GM23338 (cell line): ENCODE results near the gene CLEC2D. TPM values are rescaled to one million over a fixed set of nuclear protein-coding genes. Genes with fewer than 3 reads are reported as not detected.

Source experiments
- ATAC-seq: fragments of 200-7000 bp; cut with Tn5 transposase; 3 replicates; pipeline ENCODE4 v1.9.1; 2020
- DNase-seq: peaks from one replicate; pipeline ENCODE4 v3.0.0-alpha.2; 2015; ENCODE audit warnings: low spot score
- H2AFZ ChIP-seq: fragments of 200-600 bp; sonication (generic); 2 replicates; pipeline ENCODE4 v1.8.0; 2016; ENCODE audit warnings: antibody characterized with exemption, mild to moderate bottlenecking, moderate library complexity
- H3F3A ChIP-seq: fragments of 200-600 bp; sonication (generic); replicated peaks from 2 replicates; pipeline ENCODE4 v1.8.0; 2017; ENCODE audit warnings: antibody characterized with exemption, mixed run types, low read depth
- H3K27ac ChIP-seq: fragments of 200-600 bp; sonication (generic); 2 replicates; pipeline ENCODE4 v1.6.1; 2016; ENCODE audit warnings: low read depth
- H3K27me3 ChIP-seq: fragments of 200-600 bp; sonication (generic); 2 replicates; pipeline ENCODE4 v1.8.0; 2016; ENCODE audit warnings: mild to moderate bottlenecking, mixed run types, moderate library complexity; ENCODE audit not compliant: insufficient read depth
- H3K36me3 ChIP-seq: fragments of 200-600 bp; sonication (generic); 2 replicates; pipeline ENCODE4 v1.8.0; 2016; ENCODE audit warnings: mild to moderate bottlenecking; ENCODE audit not compliant: insufficient read depth
- H3K4me1 ChIP-seq: fragments of 200-600 bp; sonication (generic); 2 replicates; pipeline ENCODE4 v1.8.0; 2016; ENCODE audit warnings: mild to moderate bottlenecking, moderate library complexity; ENCODE audit not compliant: insufficient read depth
- H3K4me2 ChIP-seq: fragments of 200-600 bp; sonication (generic); 2 replicates; pipeline ENCODE4 v1.7.1; 2017; ENCODE audit warnings: mixed run types
- H3K4me3 ChIP-seq: fragments of 200-600 bp; sonication (generic); 2 replicates; pipeline ENCODE4 v1.6.1; 2016; ENCODE audit warnings: mixed run types
- H3K79me2 ChIP-seq: fragments of 200-600 bp; sonication (generic); replicated peaks from 2 replicates; pipeline ENCODE4 v1.8.0; 2017; ENCODE audit warnings: mild to moderate bottlenecking; ENCODE audit not compliant: insufficient read depth
- H3K9me2 ChIP-seq: fragments of 200-600 bp; sonication (generic); 2 replicates; pipeline ENCODE4 v1.8.0; 2017; ENCODE audit not compliant: insufficient read depth
- H4K20me1 ChIP-seq: fragments of 200-600 bp; sonication (generic); replicated peaks from 2 replicates; pipeline ENCODE4 v1.8.0; 2017; ENCODE audit warnings: mild to moderate bottlenecking; ENCODE audit not compliant: insufficient read depth
- H3K27ac Mint-ChIP-seq: 2 replicates; pipeline ENCODE4 v1.8.0; 2020; ENCODE audit warnings: inconsistent platforms, mild to moderate bottlenecking, moderate library complexity, mixed read lengths
- H3K27me3 Mint-ChIP-seq: 3 replicates; pipeline ENCODE4 v1.8.0; 2022; ENCODE audit warnings: low read depth, mild to moderate bottlenecking, moderate library complexity, mixed read lengths, inconsistent platforms; ENCODE audit not compliant: insufficient read depth, poor library complexity
- H3K36me3 Mint-ChIP-seq: 3 replicates; pipeline ENCODE4 v1.8.0; 2021; ENCODE audit warnings: low read depth, mild to moderate bottlenecking, inconsistent platforms, moderate library complexity, mixed read lengths
- H3K4me1 Mint-ChIP-seq: 3 replicates; pipeline ENCODE4 v1.8.0; 2020; ENCODE audit warnings: mild to moderate bottlenecking, inconsistent platforms, mixed read lengths
- H3K4me3 Mint-ChIP-seq: 3 replicates; pipeline ENCODE4 v1.8.0; 2021; ENCODE audit warnings: moderate library complexity, mild to moderate bottlenecking, inconsistent platforms, mixed read lengths
- H3K9me3 Mint-ChIP-seq: 3 replicates; pipeline ENCODE4 v1.8.0; 2020; ENCODE audit warnings: moderate library complexity, mild to moderate bottlenecking, inconsistent platforms, mixed read lengths
- CREB1 ChIP-seq: fragments of 250-450 bp; sonication (Bioruptor Pico); IDR thresholded peaks from 2 replicates; pipeline ENCODE4 v1.5.0; 2020; ENCODE audit warnings: low read depth, mild to moderate bottlenecking, moderate library complexity
- EZH2 ChIP-seq: fragments of 200-600 bp; sonication (generic); IDR thresholded peaks from one replicate; pipeline ENCODE4 v1.8.0; 2017; ENCODE audit warnings: antibody characterized with exemption, mild to moderate bottlenecking, low read depth; ENCODE audit not compliant: unreplicated experiment
- EZH2phosphoT487 ChIP-seq: fragments of 200-600 bp; sonication (generic); IDR thresholded peaks from one replicate; pipeline ENCODE4 v1.8.1; 2018; ENCODE audit warnings: antibody characterized with exemption; ENCODE audit not compliant: unreplicated experiment
- JUNB ChIP-seq: IDR thresholded peaks from one replicate; pipeline ENCODE4 v1.6.1; 2016; ENCODE audit warnings: antibody characterized with exemption; ENCODE audit not compliant: unreplicated experiment
- NANOG ChIP-seq: IDR thresholded peaks from 2 replicates; pipeline ENCODE4 v1.6.1; 2016; ENCODE audit warnings: antibody characterized with exemption, borderline replicate concordance
- POLR2AphosphoS5 ChIP-seq: IDR thresholded peaks from 2 replicates; pipeline ENCODE4 v1.6.1; 2016; ENCODE audit warnings: antibody characterized with exemption, low read depth
- STAT1 ChIP-seq: IDR thresholded peaks from one replicate; pipeline ENCODE4 v1.6.1; 2016; ENCODE audit warnings: antibody characterized with exemption; ENCODE audit not compliant: unreplicated experiment
- ZNF114 ChIP-seq: fragments of 250-450 bp; sonication (Bioruptor Pico); IDR thresholded peaks from 2 replicates; pipeline ENCODE4 v1.5.0; 2020; ENCODE audit warnings: mild to moderate bottlenecking, moderate library complexity
- ZNF331 ChIP-seq: fragments of 250-450 bp; sonication (Bioruptor Pico); IDR thresholded peaks from 2 replicates; pipeline ENCODE4 v1.5.0; 2020; ENCODE audit warnings: low read depth, mild to moderate bottlenecking, moderate library complexity
- polyA plus RNA-seq: library from polyadenylated mRNA; unstranded; fragments of >200 nt; fragmentation: Nextera tagmentation; extraction: Ambion mirVana; gene quantifications from 2 replicates; pipeline ENCODE4 v1.2.1, GENCODE V29; 2016
- total RNA-seq: library from RNA; depleted of rRNA; stranded (reverse); fragments of >200 nt; shearing (Covaris generic); gene quantifications from 2 replicates; pipeline ENCODE4 v1.2.3, GENCODE V29; 2014
- TF ChIP-seq, protein P1 (sequence below), 2 experiments: fragments of 200-600 bp in 1 of 2; sonication (generic) in 1 of 2; conservative IDR thresholded peaks; 2 replicates each; pipeline versions ENCODE4 v1.5.1 to v1.6.1; 2016 to 2017; ENCODE audit warnings: antibody characterized with exemption in 2 of 2, low read depth in 2 of 2, mild to moderate bottlenecking in 2 of 2, moderate library complexity in 1 of 2
- TF ChIP-seq, protein P2 (sequence below): IDR thresholded peaks from one replicate; pipeline ENCODE4 v1.6.1; 2018; ENCODE audit warnings: antibody characterized with exemption; ENCODE audit not compliant: unreplicated experiment
- TF ChIP-seq, protein P3 (sequence below): IDR thresholded peaks from 2 replicates; pipeline ENCODE4 v1.6.1; 2016; ENCODE audit warnings: antibody characterized with exemption

The CLEC2D gene
- total and polyA plus RNA-seq, 2 experiments from 2014 or later: 6.9 to 7.1 TPM

DNA sequence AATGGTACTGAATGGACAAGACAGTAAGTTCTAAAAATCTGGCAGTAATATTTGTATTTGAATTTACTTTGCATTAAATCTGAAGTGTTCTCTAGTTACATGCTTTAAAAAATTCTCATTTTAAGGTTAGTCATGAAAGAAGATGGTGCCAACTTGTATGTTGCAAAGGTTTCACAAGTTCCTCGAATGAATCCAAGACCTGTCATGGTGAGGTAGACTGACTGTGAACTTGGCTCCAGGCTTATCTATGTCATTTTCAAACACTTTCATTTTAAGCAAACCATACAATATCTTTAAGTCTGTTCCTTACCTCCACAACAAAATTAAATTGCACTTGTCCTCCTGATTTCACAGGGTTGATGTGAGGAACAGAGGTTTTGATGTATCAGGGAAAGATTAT is 23.4 kb downstream of the CLEC2D start (continued):
- TF ChIP-seq, protein P1, sequence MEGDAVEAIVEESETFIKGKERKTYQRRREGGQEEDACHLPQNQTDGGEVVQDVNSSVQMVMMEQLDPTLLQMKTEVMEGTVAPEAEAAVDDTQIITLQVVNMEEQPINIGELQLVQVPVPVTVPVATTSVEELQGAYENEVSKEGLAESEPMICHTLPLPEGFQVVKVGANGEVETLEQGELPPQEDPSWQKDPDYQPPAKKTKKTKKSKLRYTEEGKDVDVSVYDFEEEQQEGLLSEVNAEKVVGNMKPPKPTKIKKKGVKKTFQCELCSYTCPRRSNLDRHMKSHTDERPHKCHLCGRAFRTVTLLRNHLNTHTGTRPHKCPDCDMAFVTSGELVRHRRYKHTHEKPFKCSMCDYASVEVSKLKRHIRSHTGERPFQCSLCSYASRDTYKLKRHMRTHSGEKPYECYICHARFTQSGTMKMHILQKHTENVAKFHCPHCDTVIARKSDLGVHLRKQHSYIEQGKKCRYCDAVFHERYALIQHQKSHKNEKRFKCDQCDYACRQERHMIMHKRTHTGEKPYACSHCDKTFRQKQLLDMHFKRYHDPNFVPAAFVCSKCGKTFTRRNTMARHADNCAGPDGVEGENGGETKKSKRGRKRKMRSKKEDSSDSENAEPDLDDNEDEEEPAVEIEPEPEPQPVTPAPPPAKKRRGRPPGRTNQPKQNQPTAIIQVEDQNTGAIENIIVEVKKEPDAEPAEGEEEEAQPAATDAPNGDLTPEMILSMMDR (conservative IDR thresholded peaks at IDR 0.05; ENCODE audit: low read depth in 2 of 2): no peak
- TF ChIP-seq, protein P2, sequence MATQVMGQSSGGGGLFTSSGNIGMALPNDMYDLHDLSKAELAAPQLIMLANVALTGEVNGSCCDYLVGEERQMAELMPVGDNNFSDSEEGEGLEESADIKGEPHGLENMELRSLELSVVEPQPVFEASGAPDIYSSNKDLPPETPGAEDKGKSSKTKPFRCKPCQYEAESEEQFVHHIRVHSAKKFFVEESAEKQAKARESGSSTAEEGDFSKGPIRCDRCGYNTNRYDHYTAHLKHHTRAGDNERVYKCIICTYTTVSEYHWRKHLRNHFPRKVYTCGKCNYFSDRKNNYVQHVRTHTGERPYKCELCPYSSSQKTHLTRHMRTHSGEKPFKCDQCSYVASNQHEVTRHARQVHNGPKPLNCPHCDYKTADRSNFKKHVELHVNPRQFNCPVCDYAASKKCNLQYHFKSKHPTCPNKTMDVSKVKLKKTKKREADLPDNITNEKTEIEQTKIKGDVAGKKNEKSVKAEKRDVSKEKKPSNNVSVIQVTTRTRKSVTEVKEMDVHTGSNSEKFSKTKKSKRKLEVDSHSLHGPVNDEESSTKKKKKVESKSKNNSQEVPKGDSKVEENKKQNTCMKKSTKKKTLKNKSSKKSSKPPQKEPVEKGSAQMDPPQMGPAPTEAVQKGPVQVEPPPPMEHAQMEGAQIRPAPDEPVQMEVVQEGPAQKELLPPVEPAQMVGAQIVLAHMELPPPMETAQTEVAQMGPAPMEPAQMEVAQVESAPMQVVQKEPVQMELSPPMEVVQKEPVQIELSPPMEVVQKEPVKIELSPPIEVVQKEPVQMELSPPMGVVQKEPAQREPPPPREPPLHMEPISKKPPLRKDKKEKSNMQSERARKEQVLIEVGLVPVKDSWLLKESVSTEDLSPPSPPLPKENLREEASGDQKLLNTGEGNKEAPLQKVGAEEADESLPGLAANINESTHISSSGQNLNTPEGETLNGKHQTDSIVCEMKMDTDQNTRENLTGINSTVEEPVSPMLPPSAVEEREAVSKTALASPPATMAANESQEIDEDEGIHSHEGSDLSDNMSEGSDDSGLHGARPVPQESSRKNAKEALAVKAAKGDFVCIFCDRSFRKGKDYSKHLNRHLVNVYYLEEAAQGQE: no peak
- TF ChIP-seq, protein P3, sequence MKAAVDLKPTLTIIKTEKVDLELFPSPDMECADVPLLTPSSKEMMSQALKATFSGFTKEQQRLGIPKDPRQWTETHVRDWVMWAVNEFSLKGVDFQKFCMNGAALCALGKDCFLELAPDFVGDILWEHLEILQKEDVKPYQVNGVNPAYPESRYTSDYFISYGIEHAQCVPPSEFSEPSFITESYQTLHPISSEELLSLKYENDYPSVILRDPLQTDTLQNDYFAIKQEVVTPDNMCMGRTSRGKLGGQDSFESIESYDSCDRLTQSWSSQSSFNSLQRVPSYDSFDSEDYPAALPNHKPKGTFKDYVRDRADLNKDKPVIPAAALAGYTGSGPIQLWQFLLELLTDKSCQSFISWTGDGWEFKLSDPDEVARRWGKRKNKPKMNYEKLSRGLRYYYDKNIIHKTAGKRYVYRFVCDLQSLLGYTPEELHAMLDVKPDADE: no peak
- no peak for TF ChIP-seq EZH2
- TF ChIP-seq CREB1 (CRISPR knock-in tag): no peak
- no peak for TF ChIP-seq POLR2AphosphoS5
- no peak for TF ChIP-seq STAT1

DNA sequence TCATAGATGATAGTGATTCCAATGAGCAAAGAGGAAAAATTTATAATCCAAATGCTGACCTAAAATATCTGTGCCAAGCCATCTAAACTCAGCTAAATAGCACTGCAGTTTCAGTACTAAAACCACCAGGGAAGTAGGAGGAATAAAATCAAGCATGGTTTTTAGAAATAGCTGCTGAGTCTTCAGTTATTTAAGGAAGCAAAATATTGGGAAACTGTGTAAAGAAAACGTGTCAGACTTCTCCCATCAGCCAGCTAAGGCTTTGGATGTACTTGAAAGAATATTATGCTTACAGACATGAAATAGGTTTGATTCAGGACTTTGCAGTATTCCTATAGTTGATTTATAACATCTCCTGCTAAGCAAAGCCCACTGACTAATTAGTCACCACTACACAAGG is 24.7 kb downstream of the CLEC2D start:
- Histone ChIP-seq H3K27me3 (no peaks in the 10 kb centered on the region), H3F3A (no peaks in the 10 kb centered on the region), H3K79me2 (no peaks in the 10 kb centered on the region), H3K27ac (no peak overlapping the region), H3K4me3 (no peak overlapping the region), H3K9me2 (no peaks in the 10 kb centered on the region), H3K4me1 (no peaks in the 10 kb centered on the region), H4K20me1 (no peaks in the 10 kb centered on the region), H3K4me2 (no peak overlapping the region), H2AFZ (no peak overlapping the region), H3K36me3 (peaks cover 12% of the 10 kb centered on the region)
- ATAC-seq (no peak), DNase-seq (no peak)
- H3K36me3 Mint-ChIP-seq: peaks cover 52% of the 10 kb centered on the region
- H3K9me3 Mint-ChIP-seq: peaks cover 41% of the 10 kb centered on the region
- no peak overlapping the region for H3K4me3 Mint-ChIP-seq
- H3K27me3 Mint-ChIP-seq: no peaks in the 10 kb centered on the region
- no peak overlapping the region for H3K27ac Mint-ChIP-seq
- no peaks in the 10 kb centered on the region for H3K4me1 Mint-ChIP-seq
- TF ChIP-seq, protein P3: no peak
- TF ChIP-seq POLR2AphosphoS5 (no peak), JUNB (no peak), EZH2phosphoT487 (no peak), ZNF114 (CRISPR knock-in tag) (no peak), NANOG (no peak), ZNF331 (CRISPR knock-in tag) (no peak), STAT1 (no peak)
- TF ChIP-seq, protein P1 (conservative IDR thresholded peaks at IDR 0.05; ENCODE audit: low read depth in 2 of 2): no peak
- TF ChIP-seq, protein P2: no peak
